ENCODE results near the gene CARMIL1. TPM values are rescaled to one million over a fixed set of nuclear protein-coding genes. Genes with fewer than 3 reads are reported as not detected.

CARMIL1 gene
- total RNA-seq, 1 donor from 2014 or later, result 8.4 TPM

- H3K4me3 ChIP-seq, result no peak overlapping the region
- H3K36me3 ChIP-seq, result no peaks in the 10 kb centered on the region
- H3K9me3 ChIP-seq (replicated peaks), result no peaks in the 10 kb centered on the region
- intact Hi-C loops (cut with micrococcal nuclease), result no loop called here
- DNase-seq, result no peak
- no peak overlapping the region for H3K27ac ChIP-seq (replicated peaks)
- H3K27me3 ChIP-seq (ENCODE audit: low read depth), result no peaks in the 10 kb centered on the region
- H3K4me1 ChIP-seq, result no peaks in the 10 kb centered on the region
- TF ChIP-seq CTCF (IDR thresholded peaks at IDR 0.05; ENCODE audit: borderline replicate concordance), result no peak
Observed at GRCh38 chr6:25476126-25476525, 197.0 kb downstream of the CARMIL1 start.

DNA sequence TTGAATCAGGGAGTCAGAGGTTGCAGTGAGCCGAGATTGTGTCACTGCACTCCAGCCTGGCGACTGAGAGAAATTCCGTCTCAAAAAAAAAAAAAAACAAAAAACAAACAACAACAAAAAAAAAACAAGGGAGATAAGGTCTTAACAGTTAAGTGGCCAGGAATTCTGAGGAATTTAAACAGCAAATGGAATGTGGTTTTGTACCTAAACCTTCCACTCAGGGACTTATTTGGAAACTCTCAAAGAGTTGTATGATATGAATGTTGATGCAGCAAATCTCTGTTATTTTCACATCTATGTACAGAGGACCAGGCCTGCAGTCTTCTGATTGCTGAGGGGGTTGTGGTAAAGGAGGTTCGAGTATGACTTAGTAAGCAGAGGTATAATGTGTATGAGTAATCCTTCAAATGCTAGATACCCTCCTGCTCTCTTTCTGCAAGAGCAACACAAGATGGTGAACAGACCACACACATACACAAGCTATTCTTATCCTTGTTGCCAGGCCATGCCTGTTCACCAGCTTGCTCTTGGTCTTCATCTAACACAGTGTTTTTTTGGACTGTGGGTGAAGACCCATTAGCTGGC is 197.9 kb downstream of the CARMIL1 start:
- Histone ChIP-seq H3K27ac (replicated peaks) (no peak overlapping the region), H3K9me3 (replicated peaks) (no peaks in the 10 kb centered on the region), H3K4me3 (no peak overlapping the region), H3K4me1 (no peaks in the 10 kb centered on the region), H3K27me3 (ENCODE audit: low read depth) (no peaks in the 10 kb centered on the region), H3K36me3 (no peaks in the 10 kb centered on the region)
- no peak for TF ChIP-seq CTCF (IDR thresholded peaks at IDR 0.05; ENCODE audit: borderline replicate concordance)
- DNase-seq, result no peak
- intact Hi-C loops (cut with micrococcal nuclease), result no loop called here

DNA sequence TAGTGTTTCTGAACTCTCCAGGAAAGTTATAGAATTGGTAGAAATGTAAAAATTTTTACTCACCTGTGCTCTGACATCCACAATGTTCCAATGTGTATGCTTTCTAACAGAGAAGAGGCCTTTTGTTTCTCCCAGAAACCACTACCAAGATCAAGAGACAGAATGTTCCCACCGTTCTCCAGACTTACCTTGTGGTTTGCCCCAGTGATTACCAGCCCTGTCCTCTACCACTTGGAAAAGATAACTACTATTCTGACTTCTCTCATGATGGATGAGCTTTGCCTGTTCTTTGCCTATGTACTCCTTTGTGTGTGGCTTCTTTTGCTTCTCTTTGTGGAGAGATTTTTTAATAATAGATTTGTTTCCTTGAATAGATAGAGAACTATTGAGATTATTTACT is 199.8 kb downstream of the CARMIL1 start:
- no peak for DNase-seq
- Histone ChIP-seq H3K27ac (replicated peaks) (no peak overlapping the region), H3K9me3 (replicated peaks) (no peaks in the 10 kb centered on the region), H3K36me3 (no peaks in the 10 kb centered on the region), H3K27me3 (ENCODE audit: low read depth) (no peaks in the 10 kb centered on the region), H3K4me1 (no peaks in the 10 kb centered on the region), H3K4me3 (no peak overlapping the region)
- no peak for TF ChIP-seq CTCF (IDR thresholded peaks at IDR 0.05; ENCODE audit: borderline replicate concordance)
- intact Hi-C loops (cut with micrococcal nuclease), result no loop called here

DNA sequence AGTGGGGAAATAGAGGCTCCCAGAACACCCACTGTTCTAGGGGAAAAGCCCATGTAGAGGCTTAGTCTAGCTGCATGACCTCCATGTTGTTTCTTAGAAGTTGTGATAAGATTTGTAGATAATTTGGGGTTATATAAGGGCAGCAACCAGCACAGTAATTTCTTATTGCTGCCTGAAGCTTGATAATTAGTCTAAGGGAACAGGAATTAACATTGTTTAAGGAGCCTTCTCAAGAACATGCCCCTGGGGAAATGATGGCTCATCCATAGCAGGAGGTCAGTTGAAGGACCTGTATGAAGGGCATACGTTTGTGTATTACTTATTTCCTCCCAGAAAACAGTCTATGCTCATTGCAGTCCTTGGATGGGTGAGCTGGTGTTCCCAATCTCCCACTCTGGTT is 202.1 kb downstream of the CARMIL1 start:
- Histone ChIP-seq H3K27ac (replicated peaks) (no peak overlapping the region), H3K36me3 (no peaks in the 10 kb centered on the region), H3K9me3 (replicated peaks) (no peaks in the 10 kb centered on the region), H3K27me3 (ENCODE audit: low read depth) (no peaks in the 10 kb centered on the region), H3K4me1 (peaks cover 11% of the 10 kb centered on the region), H3K4me3 (no peak overlapping the region)
- intact Hi-C loops (cut with micrococcal nuclease), result no loop called here
- DNase-seq, result no peak
- no peak for TF ChIP-seq CTCF (IDR thresholded peaks at IDR 0.05; ENCODE audit: borderline replicate concordance)

DNA sequence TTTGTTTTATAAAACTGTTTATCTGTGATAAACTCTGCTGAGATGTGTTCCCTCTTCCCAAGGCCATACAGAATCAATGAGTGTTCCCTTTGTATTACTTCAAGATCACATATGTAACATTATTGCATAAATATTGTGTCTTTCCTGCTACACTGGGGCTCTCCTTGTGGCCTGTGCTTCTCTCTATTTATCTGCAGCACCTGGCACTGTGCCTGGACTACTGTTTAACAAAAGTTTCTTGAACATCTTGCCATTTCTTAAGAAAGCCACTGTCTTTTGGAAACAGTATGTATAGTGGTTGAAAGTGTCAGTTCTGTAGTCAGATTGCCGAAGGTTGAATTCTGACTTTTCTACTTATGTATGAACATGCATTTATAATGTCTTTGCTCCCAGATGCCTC is 203.8 kb downstream of the CARMIL1 start:
- H3K27ac ChIP-seq (replicated peaks), result no peak overlapping the region
- intact Hi-C loops (cut with micrococcal nuclease), result no loop called here
- no peaks in the 10 kb centered on the region for H3K36me3 ChIP-seq
- no peaks in the 10 kb centered on the region for H3K27me3 ChIP-seq (ENCODE audit: low read depth)
- no peaks in the 10 kb centered on the region for H3K9me3 ChIP-seq (replicated peaks)
- DNase-seq, result no peak
- no peak for TF ChIP-seq CTCF (IDR thresholded peaks at IDR 0.05; ENCODE audit: borderline replicate concordance)
- H3K4me3 ChIP-seq, result no peak overlapping the region
- H3K4me1 ChIP-seq, result peaks cover 25% of the 10 kb centered on the region

Data from left ventricle myocardium inferior (tissue), 1 donor.